Progenitor cell of endocrine pancreas (in vitro differentiated cells): ENCODE results near the gene SORCS2. TPM values are rescaled to one million over a fixed set of nuclear protein-coding genes. Genes with fewer than 3 reads are reported as not detected.

ENCODE experiments used
- DNase-seq: peaks from one replicate; pipeline ENCODE4 v3.0.0; 2021; ENCODE audit warnings: low spot score; ENCODE audit not compliant: unreplicated experiment
- H3K27ac Mint-ChIP-seq: 2 replicates; pipeline ENCODE4 v1.8.0; 2021; ENCODE audit warnings: mild to moderate bottlenecking, moderate library complexity, mixed read lengths
- H3K27me3 Mint-ChIP-seq: 2 replicates; pipeline ENCODE4 v1.8.0; 2021; ENCODE audit warnings: mixed read lengths
- H3K36me3 Mint-ChIP-seq: 2 replicates; pipeline ENCODE4 v1.8.0; 2022; ENCODE audit warnings: mixed read lengths; ENCODE audit not compliant: insufficient read depth
- H3K4me1 Mint-ChIP-seq: 2 replicates; pipeline ENCODE4 v1.8.0; 2021; ENCODE audit warnings: low read depth, mixed read lengths
- H3K4me3 Mint-ChIP-seq: 2 replicates; pipeline ENCODE4 v1.8.0; 2021; ENCODE audit warnings: low read depth, mild to moderate bottlenecking, moderate library complexity, mixed read lengths
- H3K9me3 Mint-ChIP-seq: 2 replicates; pipeline ENCODE4 v1.8.0; 2021; ENCODE audit warnings: low read depth, mixed read lengths
- CTCF ChIP-seq: fragments of 200-600 bp; sonication (generic); IDR thresholded peaks from one replicate; pipeline ENCODE4 v1.5.0; 2021; ENCODE audit warnings: antibody characterized with exemption, mild to moderate bottlenecking; ENCODE audit not compliant: unreplicated experiment
- total RNA-seq: library from RNA; stranded (reverse); gene quantifications from 2 replicates; pipeline ENCODE4 v1.2.1, GENCODE V29; 2021

SORCS2 gene
- total RNA-seq, 1 donor from 2014 or later = 2.2 TPM

- Mint-ChIP-seq H3K4me3 (no peak overlapping the region), H3K36me3 (no peaks in the 10 kb centered on the region), H3K4me1 (no peaks in the 10 kb centered on the region), H3K27me3 (peaks cover 22% of the 10 kb centered on the region), H3K27ac (no peak overlapping the region), H3K9me3 (no peaks in the 10 kb centered on the region)
- DNase-seq = no peak
- no peak for TF ChIP-seq CTCF
Observed at GRCh38 chr4:7499661-7500060, 307.3 kb downstream of the SORCS2 start.

- Mint-ChIP-seq H3K9me3 (no peaks in the 10 kb centered on the region), H3K4me1 (no peaks in the 10 kb centered on the region), H3K27me3 (peaks cover 26% of the 10 kb centered on the region), H3K4me3 (no peak overlapping the region), H3K36me3 (no peaks in the 10 kb centered on the region), H3K27ac (no peak overlapping the region)
- no peak for TF ChIP-seq CTCF
- DNase-seq = no peak
Observed at GRCh38 chr4:7500404-7500803, 308.1 kb downstream of the SORCS2 start.

- peaks cover 25% of the 10 kb centered on the region for H3K27me3 Mint-ChIP-seq
- TF ChIP-seq CTCF = no peak
- no peak for DNase-seq
- H3K36me3 Mint-ChIP-seq = no peaks in the 10 kb centered on the region
- H3K27ac Mint-ChIP-seq = no peak overlapping the region
- no peak overlapping the region for H3K4me3 Mint-ChIP-seq
- no peaks in the 10 kb centered on the region for H3K9me3 Mint-ChIP-seq
- H3K4me1 Mint-ChIP-seq = peaks cover 1% of the 10 kb centered on the region
Observed at GRCh38 chr4:7501314-7501713, 309.0 kb downstream of the SORCS2 start.

GRCh38 chr4:7501873-7502272 is 309.5 kb downstream of the SORCS2 start:
- H3K4me1 Mint-ChIP-seq = peaks cover 5% of the 10 kb centered on the region
- H3K27ac Mint-ChIP-seq = no peak overlapping the region
- no peak overlapping the region for H3K4me3 Mint-ChIP-seq
- no peak for DNase-seq
- H3K9me3 Mint-ChIP-seq = no peaks in the 10 kb centered on the region
- peaks cover 20% of the 10 kb centered on the region for H3K27me3 Mint-ChIP-seq
- H3K36me3 Mint-ChIP-seq = no peaks in the 10 kb centered on the region
- TF ChIP-seq CTCF = no peak

GRCh38 chr4:7503559-7504249 is 311.4 kb downstream of the SORCS2 start:
- DNase-seq = no peak
- Mint-ChIP-seq H3K27ac (no peak overlapping the region), H3K4me1 (peaks cover 5% of the 10 kb centered on the region), H3K4me3 (no peak overlapping the region), H3K9me3 (no peaks in the 10 kb centered on the region), H3K27me3 (peaks cover 21% of the 10 kb centered on the region), H3K36me3 (no peaks in the 10 kb centered on the region)
- TF ChIP-seq CTCF = no peak
